Stimulated activated CD4-positive, alpha-beta T cell treated with anti-CD3 and anti-CD28 coated beads, TNF-alpha, amount 100 ng/mL, for 4 hours (primary cell): Measurements from ENCODE around the gene TRAF3IP1.

Source experiments
- DNase-seq, 3 experiments: peaks; one replicate each; pipeline ENCODE4 v3.0.0-alpha.2; 2020; ENCODE audit warnings: low read depth in 3 of 3

Gene TRAF3IP1

GRCh38 chr2:238449241-238449640 is 128.9 kb downstream of the TRAF3IP1 start:
- DNase-seq: no peak

GRCh38 chr2:238449909-238450417 is 129.6 kb downstream of the TRAF3IP1 start:
- no peak for DNase-seq

GRCh38 chr2:238450440-238450861 is 130.1 kb downstream of the TRAF3IP1 start:
- DNase-seq: no peak
